HFFc6 (cell line): ENCODE data around the gene NDUFA5. TPM values are rescaled to one million over a fixed set of nuclear protein-coding genes. Genes with fewer than 3 reads are reported as not detected.
"Not testable (repeated sequence)": the region's sequence is repeated elsewhere in the genome, so short reads cannot be mapped to it uniquely, and the experiment has no call there.

Source experiments
- DNase-seq: peaks from one replicate; pipeline ENCODE4 v3.0.0-alpha.2; 2018
- H3K27ac Mint-ChIP-seq: 2 replicates; pipeline ENCODE4 v1.8.0; 2020; ENCODE audit warnings: mild to moderate bottlenecking, mixed read lengths
- H3K27me3 Mint-ChIP-seq: 2 replicates; pipeline ENCODE4 v1.8.0; 2021; ENCODE audit warnings: mild to moderate bottlenecking, moderate library complexity, mixed read lengths; ENCODE audit not compliant: insufficient read depth
- H3K36me3 Mint-ChIP-seq: 2 replicates; pipeline ENCODE4 v1.8.0; 2021; ENCODE audit warnings: low read depth, mixed read lengths
- H3K4me1 Mint-ChIP-seq: 2 replicates; pipeline ENCODE4 v1.8.0; 2020; ENCODE audit warnings: low read depth, mixed read lengths
- H3K4me3 Mint-ChIP-seq: 2 replicates; pipeline ENCODE4 v1.8.0; 2020; ENCODE audit warnings: mild to moderate bottlenecking, moderate library complexity, mixed read lengths
- H3K9me3 Mint-ChIP-seq: 2 replicates; pipeline ENCODE4 v1.8.0; 2020; ENCODE audit warnings: mild to moderate bottlenecking, mixed read lengths
- total RNA-seq, 6 experiments: library from RNA; stranded (reverse); fragmentation: NEBNext Ultra II Directional; extraction: Animal tissue kit (Norgen Biotek cat#: 25700); gene quantifications; 2 replicates in 1 of 6; 3 replicates in 5 of 6; pipeline ENCODE4 v1.2.3, GENCODE V29; 2021
- TF ChIP-seq, protein P1 (sequence below): fragments of 200-600 bp; sonication (generic); IDR thresholded peaks from 2 replicates; pipeline ENCODE4 v1.5.0; 2021; ENCODE audit warnings: antibody characterized with exemption, mild to moderate bottlenecking

NDUFA5 gene
- total RNA-seq, 6 experiments from 2014 or later: 46.1 to 52.7 (median 49.7) TPM

DNA sequence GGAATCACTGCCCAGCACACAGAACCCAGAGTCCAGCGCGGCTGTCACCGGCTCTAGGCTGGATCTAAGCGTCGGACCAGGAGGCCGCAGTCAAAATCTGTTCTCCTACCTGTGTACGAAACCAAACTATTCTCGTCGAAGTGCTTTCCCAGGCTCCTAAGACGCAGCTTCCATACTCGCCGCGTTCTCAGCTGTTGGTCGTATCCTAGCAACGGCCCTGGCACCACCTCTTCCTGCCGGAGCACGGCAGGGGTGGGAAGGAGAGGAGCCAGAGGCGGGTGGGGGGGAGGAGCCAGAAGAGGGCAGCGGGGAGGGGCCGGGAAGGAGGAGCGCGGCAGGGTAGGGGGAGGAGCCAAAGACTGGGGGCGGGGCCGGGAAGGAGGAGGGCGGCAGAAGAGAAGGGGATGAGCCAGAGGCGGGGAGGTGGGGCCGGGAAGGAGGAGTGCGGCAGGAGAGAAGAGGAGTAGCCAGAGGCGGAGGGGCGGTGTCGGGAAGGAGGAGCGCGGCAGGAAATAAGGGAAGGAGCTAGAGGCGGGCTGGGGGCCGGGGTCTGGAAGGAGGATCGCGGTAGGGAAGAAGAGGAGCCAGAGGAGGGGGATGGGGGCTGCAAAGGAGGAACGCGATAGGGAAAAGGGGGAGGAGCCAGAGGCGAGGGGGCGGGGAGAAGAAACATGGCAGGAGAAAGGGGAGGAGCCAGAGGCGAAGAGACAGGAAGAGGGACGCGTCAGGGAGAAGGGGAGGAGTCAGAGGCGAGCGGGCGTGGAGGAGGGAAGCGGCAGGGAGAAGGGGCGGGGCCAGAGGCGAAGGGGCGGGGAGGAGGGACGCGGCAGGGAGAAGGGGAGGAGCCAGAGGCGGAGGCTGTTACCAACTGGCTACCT is 23.0 kb downstream of the NDUFA5 start, which contains the start of gene IQUB:
TSS of gene IQUB (minus strand) at position 213 of the 878 bp plus-strand sequence. CDS start 22,255 bp downstream, outside the sequence.
- peak; percentile 94 for DNase-seq
- TF ChIP-seq, protein P1, sequence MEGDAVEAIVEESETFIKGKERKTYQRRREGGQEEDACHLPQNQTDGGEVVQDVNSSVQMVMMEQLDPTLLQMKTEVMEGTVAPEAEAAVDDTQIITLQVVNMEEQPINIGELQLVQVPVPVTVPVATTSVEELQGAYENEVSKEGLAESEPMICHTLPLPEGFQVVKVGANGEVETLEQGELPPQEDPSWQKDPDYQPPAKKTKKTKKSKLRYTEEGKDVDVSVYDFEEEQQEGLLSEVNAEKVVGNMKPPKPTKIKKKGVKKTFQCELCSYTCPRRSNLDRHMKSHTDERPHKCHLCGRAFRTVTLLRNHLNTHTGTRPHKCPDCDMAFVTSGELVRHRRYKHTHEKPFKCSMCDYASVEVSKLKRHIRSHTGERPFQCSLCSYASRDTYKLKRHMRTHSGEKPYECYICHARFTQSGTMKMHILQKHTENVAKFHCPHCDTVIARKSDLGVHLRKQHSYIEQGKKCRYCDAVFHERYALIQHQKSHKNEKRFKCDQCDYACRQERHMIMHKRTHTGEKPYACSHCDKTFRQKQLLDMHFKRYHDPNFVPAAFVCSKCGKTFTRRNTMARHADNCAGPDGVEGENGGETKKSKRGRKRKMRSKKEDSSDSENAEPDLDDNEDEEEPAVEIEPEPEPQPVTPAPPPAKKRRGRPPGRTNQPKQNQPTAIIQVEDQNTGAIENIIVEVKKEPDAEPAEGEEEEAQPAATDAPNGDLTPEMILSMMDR: no peak
- Mint-ChIP-seq H3K9me3 (no peaks in the 10 kb centered on the region), H3K4me3 (peak within 1 kb of the TSS; percentile 96), H3K27ac (peak within 1 kb of the TSS; percentile 96), H3K36me3 (no peaks in the 10 kb centered on the region), H3K27me3 (peaks cover 13% of the 10 kb centered on the region), H3K4me1 (peaks cover 40% of the 10 kb centered on the region)

DNA sequence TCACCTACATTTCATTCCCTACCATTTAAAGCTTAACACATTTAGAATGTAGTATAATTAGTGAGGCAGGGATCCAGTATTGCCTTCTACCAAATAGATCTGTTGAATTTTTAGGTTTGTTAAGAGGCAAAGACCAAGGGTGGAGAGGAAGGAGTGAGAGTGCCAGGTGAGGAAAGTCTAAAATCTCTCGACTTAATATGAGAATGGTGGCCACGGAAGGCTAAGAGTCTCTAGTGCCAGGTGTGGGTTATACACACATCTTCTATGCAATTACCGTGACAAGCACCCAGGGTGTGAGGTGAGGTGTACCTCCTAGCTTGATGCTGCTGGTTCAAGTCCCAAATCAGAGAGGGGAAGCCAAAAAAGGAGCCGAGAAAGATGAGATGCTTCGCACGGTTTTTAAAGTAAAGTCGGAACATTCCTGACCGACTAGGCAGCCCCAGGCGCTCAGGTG is 23.7 kb downstream of the NDUFA5 start:
- H3K9me3 Mint-ChIP-seq: no peaks in the 10 kb centered on the region
- H3K36me3 Mint-ChIP-seq: no peaks in the 10 kb centered on the region
- H3K4me3 Mint-ChIP-seq: peak overlapping the region; percentile 96
- peaks cover 34% of the 10 kb centered on the region for H3K4me1 Mint-ChIP-seq
- peaks cover 13% of the 10 kb centered on the region for H3K27me3 Mint-ChIP-seq
- DNase-seq: no peak
- TF ChIP-seq, protein P1: no peak
- peak overlapping the region; percentile 96 for H3K27ac Mint-ChIP-seq

DNA sequence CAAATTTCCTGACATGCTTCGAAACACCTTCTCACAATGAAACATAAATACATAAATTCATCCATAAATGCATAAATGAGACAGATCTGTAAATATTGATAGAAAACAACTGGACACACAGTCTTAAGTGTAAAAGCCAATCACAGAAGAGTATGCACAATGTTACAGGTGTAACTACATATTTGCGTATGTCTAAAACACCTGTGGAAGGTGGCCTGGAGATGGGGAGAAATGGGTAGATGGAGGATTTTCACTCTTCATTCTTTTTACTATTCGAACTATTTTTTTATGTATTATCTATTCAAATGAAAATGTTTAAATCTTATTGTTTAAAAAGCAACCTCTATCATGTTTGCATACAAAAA is 24.1 kb downstream of the NDUFA5 start:
- DNase-seq: no peak
- Mint-ChIP-seq H3K27me3 (peaks cover 13% of the 10 kb centered on the region), H3K4me3 (peak overlapping the region; percentile 96; the same call in 1 of the 2 replicates), H3K27ac (no peak overlapping the region; the same call in 1 of the 2 replicates), H3K9me3 (no peaks in the 10 kb centered on the region), H3K36me3 (no peaks in the 10 kb centered on the region), H3K4me1 (peaks cover 30% of the 10 kb centered on the region)
- TF ChIP-seq, protein P1: no peak

DNA sequence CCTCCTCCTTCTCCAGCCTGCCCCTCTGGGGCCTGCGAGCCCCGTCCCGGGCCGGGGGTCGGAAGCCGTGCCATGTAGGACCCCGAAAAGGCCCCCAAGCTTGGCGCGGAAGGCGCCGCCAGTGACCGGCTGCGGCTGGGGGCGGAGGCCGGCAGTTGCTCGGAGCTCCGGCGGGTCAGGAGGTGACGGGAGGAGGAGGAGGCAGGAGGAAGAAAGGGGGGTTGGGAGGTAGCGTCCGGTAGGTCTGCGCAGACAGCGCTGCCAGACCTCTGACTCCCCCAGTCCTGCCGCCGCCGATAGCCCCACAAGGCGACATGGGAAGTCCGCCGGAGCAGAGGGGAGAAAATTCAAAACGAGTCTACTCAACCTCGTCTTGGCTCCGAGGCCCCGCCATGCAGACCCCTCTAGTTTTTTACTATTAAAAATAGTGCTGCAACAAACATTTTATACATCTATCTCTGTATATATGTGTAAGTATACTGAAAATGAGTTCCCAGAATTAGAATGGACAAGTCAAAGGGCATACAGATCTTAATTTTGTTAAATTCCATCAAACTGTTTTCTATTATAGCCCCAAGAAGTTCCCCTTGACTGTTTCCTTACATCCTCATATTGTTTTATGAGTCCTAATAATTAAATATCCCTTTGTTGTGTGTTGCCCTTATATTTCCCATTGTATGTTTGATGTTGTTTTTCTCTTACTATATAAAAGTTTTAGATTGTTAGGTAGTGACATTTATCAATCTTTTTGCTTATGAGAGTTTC is 24.6 kb downstream of the NDUFA5 start:
- DNase-seq: not testable (repeated sequence)
- H3K4me1 Mint-ChIP-seq: peaks cover 24% of the 10 kb centered on the region

DNA sequence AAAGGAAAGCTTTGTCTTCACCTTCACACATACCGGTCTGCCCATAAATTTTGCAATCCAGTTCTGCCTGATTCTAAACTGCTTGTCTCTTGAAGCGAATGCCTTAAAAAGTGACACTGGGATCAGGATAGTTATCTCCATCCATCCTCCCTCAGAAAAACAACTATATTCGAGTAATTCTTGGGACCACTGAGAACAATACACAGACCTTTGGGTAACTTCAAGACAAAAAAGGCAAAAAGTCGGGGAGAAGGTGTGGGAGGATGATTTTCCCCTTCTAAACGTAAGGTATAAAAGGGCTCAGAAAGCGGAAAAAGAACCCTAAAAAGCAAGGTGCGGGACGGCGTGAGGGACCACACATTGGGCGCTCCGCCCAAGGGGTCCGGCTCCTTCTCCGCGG is 25.3 kb downstream of the NDUFA5 start:
- H3K36me3 Mint-ChIP-seq, H3K9me3 Mint-ChIP-seq, DNase-seq, H3K27ac Mint-ChIP-seq: not testable (repeated sequence)
- H3K27me3 Mint-ChIP-seq: peaks cover 15% of the 10 kb centered on the region
- H3K4me1 Mint-ChIP-seq: peaks cover 18% of the 10 kb centered on the region
- H3K4me3 Mint-ChIP-seq: peak overlapping the region; percentile 43

More for the DNA sequence above, 24.6 kb downstream of the NDUFA5 start:
- not testable (repeated sequence) for H3K36me3 Mint-ChIP-seq, H3K9me3 Mint-ChIP-seq, H3K4me3 Mint-ChIP-seq, H3K27ac Mint-ChIP-seq
- H3K27me3 Mint-ChIP-seq: peaks cover 15% of the 10 kb centered on the region

DNA sequence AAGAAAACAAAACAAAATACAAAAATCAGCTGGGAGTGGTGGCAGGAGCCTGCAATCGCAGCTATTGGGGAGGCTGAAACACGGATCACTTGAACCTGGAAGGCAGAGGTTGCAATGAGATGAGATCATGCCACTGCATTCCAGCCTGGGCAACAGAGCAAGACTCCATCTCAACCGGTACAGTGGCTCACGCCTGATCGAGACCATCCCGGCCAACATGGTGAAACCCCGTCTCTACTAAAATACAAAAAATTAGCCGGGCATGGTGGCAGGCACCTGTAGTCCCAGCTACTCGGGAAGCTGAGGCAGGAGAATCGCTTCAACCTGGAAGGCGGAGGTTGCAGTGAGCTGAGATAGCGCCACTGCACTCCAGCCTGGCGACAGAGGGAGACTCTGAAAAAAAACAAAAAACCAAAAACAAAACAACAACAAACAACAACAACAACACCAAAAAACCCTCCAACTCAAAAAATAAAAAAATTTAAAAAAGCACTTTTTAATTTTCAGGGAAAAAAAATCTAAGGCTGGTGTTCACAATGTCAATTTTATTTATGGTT is 27.5 kb downstream of the NDUFA5 start:
- H3K36me3 Mint-ChIP-seq, H3K4me3 Mint-ChIP-seq, DNase-seq, H3K9me3 Mint-ChIP-seq, H3K27ac Mint-ChIP-seq: not testable (repeated sequence)
- Mint-ChIP-seq H3K4me1 (peaks cover 11% of the 10 kb centered on the region), H3K27me3 (peaks cover 15% of the 10 kb centered on the region)
